Iris pigment epithelial cell (primary cell): ENCODE results near the gene PIM3.
A peak's percentile ranks its signal among the peaks of the same experiment; 100 is the strongest.

Source experiments
- DNase-seq: peaks from one replicate; pipeline ENCODE4 v3.0.0-alpha.2; 2011; ENCODE audit warnings: low read depth

PIM3 gene

GRCh38 chr22:49960159-49961004, at the start of gene PIM3:
Gene PIM3, plus strand, starts transcription at chr22:49960772. Its CDS starts 176 bp downstream, at chr22:49960948.
- DNase-seq = peak; percentile 95

DNA sequence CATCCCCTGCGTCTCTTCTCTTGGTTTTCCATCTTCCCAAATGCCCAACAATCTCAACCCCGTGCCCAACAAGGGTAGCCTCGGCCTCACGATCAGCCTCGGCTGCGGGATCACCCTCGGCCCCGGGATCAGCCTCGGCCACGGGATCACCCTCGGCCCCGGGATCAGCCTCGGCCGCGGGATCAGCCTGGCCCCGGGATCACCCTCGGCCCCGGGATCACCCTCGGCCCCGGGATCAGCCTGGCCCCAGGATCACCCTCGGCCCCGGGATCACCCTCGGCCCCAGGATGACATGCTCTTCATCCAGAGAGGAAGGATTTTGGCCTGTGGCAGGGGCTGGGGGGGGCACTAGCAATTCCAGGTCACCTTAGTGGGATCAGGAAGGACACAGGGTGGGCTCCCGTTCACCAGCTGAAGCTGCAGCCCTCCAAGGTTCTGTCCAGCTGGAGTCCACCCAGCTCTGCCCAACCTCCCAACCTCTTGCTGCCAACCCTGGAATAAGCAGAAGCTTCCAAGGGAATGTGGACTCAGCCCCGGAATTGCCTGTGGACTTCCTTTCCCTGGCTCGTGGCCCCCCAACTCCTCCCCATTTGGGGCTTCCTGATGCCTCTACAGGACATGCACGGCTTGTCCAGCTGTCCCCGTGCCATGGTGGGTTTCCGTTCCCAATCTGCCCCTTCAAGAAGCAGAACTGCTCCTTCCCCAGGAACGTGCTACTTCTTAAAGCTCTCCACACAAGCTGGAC, 48.5 kb upstream of the PIM3 start:
- DNase-seq = no peak

GRCh38 chr22:49913026-49913425, 47.5 kb upstream of the PIM3 start:
- no peak for DNase-seq

- DNase-seq = no peak
Observed at GRCh38 chr22:49913446-49913845, 47.1 kb upstream of the PIM3 start.

- DNase-seq = no peak
Observed at GRCh38 chr22:49914256-49914655, 46.3 kb upstream of the PIM3 start.

DNA sequence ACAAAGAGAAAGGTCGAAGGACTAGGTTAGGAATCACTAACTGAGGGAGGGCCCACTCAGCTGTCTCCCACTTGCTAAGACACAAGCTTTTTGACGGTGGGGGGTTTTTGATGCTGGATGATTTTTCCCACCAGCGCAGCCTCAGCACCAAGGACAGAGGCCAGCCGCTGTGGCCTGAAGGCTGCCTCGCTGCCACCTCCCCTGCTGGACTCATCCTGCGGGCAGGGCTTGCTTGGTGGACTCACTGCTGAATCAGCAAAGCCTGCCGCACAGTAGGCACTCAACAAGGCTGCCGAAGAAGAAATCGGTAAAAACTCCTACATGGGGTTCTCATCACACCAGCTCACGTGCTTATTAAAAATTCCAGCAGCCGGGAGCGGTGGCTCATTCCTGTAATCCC, 45.0 kb upstream of the PIM3 start:
- DNase-seq = no peak

GRCh38 chr22:49916831-49917230, 43.7 kb upstream of the PIM3 start:
- no peak for DNase-seq

DNA sequence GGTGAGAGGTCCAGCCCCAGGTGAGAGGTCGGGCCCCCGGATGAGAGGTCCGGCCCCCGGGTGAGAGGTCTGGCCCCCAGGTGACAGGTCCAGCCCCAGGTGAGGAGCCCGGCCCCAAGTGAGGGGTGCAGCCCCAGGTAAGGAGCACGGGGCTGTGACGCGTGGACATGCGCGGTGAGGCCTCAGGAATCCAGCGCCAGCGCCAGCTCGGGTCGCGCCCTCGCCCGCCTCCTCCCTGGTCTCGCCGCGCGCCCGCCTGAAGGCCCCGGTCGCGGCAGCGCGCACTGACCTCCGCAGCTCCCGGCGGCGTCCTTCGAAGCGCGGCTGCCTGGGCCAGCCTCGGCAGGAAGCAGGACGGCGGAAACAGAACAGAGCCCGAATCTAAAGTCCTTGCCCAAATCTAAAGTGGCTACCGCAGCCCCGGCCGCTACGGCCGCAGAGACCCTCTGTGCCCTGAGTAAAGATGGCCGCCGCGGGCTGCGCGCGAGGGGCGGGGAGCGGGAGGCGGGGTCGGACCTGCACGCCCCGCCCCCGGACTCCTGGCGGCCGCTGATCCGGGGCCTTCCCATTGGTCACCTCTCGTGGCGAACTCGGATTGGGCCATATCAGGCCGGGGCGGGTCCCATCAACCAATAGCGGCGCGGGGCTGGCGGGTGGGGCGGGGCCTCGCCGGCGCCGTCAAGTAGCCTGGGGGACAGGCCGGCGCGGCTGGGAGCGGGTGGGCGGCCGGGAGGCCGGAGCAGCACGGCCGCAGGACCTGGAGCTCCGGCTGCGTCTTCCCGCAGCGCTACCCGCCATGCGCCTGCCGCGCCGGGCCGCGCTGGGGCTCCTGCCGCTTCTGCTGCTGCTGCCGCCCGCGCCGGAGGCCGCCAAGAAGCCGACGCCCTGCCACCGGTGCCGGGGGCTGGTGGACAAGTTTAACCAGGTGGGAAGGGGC, 42.3 kb upstream of the PIM3 start, which contains the start of the genes ALG12 and CRELD2:
TSS of gene ALG12 (minus strand) at position 465 of the 937 bp plus-strand sequence. CDS start 4,673 bp downstream, outside the sequence.
TSS of gene CRELD2 (plus strand) at position 661 of the 937 bp plus-strand sequence. CDS start at position 797, 136 bp downstream.
- peak; percentile 97 for DNase-seq

GRCh38 chr22:49918911-49919881, 41.4 kb upstream of the PIM3 start:
- no peak for DNase-seq

DNA sequence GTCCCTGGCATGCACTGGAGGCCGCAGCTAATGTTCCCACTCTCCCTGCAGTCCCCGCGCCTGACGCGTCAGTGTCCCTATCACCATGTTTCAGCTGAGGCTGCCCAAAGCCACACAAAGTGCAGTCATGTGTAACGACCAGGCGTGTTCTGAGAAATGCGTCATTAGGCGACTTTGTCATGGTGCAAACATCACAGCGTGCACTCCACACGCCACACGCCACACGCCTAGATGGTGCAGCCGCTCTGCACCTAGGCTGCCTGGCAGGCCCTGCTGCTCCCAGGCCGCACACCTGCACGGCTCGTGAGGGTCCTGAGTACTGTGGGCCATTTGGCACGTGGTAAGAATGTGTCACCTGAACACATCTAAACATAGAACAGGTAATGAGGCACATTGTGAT, 39.7 kb upstream of the PIM3 start:
- no peak for DNase-seq

DNA sequence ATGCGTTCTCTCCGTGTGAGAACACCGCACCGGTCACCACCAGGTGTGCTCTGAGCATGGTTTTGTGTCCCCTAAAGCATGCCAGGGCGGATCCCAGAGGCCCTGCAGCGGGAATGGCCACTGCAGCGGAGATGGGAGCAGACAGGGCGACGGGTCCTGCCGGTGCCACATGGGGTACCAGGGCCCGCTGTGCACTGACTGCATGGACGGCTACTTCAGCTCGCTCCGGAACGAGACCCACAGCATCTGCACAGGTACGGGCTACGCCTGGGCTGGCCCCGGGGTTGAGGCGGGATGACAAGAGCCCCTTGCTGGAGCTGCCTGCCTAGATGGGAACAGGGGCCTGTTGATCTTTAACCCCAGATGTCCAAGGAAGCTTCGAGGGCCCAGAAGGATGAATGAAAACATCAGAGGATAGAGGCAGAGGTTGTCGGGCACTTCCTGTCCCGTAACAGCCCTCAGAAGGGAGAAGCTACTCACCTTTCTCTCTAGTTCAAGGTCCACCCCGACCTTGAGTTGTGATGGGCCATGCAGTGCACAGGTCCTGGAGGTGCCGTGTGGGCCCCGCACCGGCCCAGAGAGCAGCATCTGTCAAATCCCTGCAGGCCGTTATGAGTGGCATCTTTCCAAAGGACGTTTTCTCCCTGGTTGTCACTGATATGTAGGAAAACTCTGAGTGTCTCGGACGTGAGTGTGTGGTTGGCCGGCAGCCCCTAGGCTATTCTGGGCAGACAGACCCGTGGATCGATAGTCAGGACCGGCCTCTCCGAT, 38.9 kb upstream of the PIM3 start:
- DNase-seq = no peak

DNA sequence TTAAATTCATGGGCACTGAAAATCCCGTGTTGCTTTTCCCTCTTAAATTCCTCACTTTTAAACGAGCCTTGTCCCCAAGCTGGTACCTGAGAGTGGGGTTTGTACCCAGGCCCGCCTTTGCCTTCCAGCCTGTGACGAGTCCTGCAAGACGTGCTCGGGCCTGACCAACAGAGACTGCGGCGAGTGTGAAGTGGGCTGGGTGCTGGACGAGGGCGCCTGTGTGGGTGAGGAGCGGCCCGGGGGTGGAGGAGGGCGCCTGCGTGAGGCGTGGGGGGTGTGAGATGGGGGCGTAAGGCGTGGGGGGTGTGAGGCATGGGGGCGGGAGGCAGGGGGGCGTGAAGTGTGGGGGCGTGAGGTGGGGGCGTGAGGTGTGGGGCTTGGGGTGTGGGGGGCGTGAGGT, 38.1 kb upstream of the PIM3 start:
- no peak for DNase-seq

DNA sequence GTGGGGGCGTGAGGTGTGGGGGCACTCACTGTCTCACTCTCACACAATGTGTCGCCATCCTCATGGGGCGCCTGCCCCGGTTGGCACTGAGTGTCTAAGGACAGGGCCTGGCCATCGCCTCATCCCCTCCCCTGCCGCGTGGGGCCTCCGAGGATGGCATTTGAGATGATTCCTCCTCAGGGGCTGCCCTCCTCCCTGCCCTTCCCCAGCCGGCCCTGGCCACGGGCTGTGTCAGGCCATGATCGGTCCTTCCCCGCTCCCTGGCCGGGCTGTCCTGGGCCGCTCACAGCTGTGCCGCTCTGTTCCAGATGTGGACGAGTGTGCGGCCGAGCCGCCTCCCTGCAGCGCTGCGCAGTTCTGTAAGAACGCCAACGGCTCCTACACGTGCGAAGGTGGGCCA, 37.6 kb upstream of the PIM3 start:
- DNase-seq = no peak

GRCh38 chr22:49923445-49923844, 37.1 kb upstream of the PIM3 start:
- no peak for DNase-seq

GRCh38 chr22:49924113-49924833, 36.3 kb upstream of the PIM3 start:
- DNase-seq = no peak

- no peak for DNase-seq
Observed at GRCh38 chr22:49925525-49926128, 34.9 kb upstream of the PIM3 start.

GRCh38 chr22:49926916-49927315, 33.7 kb upstream of the PIM3 start:
- DNase-seq = no peak

GRCh38 chr22:49927483-49928184, 32.9 kb upstream of the PIM3 start:
- no peak for DNase-seq
